GM12874 (cell line): ENCODE measurements around the gene SRRM3.

Source experiments
- TF ChIP-seq, protein P1 (sequence below): IDR thresholded peaks from 2 replicates; pipeline ENCODE4 v1.5.1; 2011; ENCODE audit warnings: low read depth, mild to moderate bottlenecking, control low read depth, low read length, moderate library complexity; ENCODE audit not compliant: insufficient read depth

Gene SRRM3

DNA sequence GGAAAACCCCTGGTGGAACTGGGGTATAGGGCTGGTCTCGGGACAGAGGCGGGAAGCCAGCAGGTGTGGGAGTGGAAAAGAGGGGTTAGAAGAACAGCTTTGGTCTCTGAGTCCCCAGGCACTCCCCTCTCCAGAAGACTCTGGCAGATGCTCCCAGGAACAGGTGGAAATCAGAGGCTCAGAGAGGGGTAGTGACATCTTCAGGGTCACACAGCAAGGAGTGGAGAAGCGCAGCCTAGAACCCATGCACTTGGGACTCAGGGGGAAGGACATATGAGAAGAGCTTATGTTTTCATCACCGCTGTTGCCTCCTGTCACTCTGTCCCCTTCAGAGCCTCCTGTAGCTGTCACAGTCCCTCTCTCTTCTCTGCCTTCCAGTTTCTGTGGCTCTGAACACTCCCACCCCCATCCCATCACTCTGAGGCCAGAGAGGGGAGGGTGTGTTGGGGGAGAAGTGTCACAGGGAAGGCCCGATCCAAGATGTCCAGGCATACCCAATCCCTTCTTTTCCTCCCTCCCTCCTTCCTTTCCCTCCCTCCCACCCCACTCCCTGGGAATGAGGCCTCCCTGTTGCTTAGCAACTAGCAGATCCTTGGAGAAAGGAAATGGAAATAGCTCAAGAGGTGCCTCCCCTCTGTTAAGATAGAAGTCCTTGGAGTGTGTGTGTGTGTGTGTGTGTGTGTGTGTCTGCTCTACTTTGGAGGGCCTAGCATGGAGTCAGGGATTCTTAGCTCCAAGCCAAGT, 32.0 kb downstream of the SRRM3 start:
- TF ChIP-seq, protein P1, sequence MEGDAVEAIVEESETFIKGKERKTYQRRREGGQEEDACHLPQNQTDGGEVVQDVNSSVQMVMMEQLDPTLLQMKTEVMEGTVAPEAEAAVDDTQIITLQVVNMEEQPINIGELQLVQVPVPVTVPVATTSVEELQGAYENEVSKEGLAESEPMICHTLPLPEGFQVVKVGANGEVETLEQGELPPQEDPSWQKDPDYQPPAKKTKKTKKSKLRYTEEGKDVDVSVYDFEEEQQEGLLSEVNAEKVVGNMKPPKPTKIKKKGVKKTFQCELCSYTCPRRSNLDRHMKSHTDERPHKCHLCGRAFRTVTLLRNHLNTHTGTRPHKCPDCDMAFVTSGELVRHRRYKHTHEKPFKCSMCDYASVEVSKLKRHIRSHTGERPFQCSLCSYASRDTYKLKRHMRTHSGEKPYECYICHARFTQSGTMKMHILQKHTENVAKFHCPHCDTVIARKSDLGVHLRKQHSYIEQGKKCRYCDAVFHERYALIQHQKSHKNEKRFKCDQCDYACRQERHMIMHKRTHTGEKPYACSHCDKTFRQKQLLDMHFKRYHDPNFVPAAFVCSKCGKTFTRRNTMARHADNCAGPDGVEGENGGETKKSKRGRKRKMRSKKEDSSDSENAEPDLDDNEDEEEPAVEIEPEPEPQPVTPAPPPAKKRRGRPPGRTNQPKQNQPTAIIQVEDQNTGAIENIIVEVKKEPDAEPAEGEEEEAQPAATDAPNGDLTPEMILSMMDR: no peak

DNA sequence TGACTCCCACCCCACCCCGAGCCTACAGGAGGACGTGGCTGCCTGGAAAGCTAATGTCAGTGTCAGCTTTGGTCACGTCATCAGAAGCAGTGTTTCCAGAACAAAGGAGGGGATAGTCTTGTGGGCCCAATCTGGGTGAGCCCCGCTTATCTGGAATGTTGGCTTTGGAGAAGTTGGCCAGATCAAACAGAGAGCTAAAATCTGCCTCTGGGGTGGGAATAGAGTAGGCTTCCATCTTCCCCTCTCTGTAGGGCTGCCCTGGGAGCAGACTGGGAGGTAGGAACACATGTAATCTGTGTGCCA, 32.5 kb downstream of the SRRM3 start:
- TF ChIP-seq, protein P1: no peak

DNA sequence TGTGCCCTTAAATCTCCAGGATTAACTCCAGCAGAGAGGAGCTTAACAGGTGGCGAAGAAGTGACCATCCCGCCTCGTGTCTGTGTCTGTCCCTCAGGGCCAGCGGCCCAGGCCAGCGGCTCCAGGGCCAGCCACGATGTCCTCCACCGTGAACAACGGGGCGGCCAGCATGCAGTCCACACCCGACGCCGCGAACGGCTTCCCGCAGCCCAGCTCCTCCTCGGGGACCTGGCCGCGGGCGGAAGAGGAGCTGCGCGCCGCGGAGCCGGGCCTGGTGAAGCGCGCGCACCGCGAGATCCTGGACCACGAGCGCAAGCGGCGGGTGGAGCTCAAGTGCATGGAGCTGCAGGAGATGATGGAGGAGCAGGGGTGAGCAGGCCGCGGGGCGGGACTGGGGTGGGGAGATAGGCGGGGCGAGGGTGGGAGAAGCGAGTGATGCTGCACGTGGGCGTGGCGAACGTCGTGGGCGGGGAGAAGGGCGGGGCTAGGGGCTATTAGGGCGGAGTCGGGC, 33.3 kb downstream of the SRRM3 start:
- TF ChIP-seq, protein P1: no peak

DNA sequence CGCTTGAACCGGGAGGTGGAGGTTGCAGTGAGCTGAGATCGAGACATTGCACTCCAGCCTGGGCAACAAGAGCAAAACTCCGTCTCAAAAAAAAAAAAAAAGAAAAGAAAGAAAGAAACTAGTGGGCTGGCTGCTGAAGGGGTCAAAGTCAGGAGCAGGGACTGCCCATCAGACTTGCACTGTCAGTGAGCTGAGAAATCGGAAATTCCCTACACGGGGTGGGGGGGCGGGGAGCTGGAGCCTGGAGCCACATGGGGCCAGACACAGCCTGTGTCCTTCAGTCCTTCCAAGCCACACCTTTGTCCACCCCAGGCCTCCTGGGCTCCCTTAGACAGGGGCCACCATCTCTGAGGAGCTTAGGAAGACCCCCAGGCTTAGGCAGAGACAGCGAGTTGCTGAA, 34.5 kb downstream of the SRRM3 start:
- TF ChIP-seq, protein P1: no peak

GRCh38 chr7:76238326-76238725, 36.6 kb downstream of the SRRM3 start:
- TF ChIP-seq, protein P1: no peak

DNA sequence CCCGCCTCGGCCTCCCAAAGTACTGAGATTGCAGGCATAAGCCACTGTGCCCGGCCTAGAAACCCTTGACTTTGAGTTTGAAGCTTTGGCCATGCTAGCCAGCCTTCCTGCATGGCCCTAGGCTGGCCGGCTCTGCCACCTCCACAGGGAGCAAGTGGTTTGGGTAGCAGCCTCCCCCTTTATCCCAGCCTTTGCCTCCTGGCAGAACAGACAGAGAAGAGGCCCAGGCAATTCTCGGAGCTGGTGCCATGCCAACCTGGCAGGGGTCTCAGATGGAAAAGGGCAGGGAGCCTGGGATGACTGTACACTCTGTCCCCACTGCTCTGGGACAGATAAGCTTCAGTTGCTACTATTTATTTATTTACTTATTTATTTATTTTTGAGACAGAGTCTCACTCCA, 39.4 kb downstream of the SRRM3 start:
- TF ChIP-seq, protein P1: no peak

DNA sequence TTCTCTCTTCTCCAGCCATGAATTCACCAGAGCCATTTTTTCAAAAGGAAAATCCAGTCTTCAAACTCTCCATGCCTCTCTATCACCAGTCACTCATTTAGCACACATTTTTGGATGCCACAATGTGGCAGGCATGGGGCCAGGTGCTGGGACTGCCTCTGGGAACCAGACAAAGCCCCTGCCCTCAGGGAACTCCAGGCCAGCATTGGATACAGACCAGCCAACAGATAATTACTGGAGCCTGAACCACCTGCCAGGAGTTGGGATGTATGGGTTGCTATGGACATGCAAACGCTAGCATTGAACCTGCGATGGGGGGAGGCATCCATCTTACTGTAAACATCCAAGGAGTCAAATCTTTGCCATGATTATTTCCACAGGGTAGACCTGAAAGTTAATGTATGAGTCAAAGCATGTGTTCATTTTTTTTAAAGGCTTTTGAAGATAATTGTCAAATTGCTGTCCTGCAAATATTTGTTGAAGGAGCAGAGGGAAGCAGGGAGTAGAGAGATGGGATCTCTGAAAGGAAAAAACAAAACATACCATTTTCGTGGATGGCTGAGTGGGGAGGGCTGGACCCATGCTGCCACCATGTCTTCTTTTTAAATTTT, 43.2 kb downstream of the SRRM3 start:
- TF ChIP-seq, protein P1: no peak
